H1 (cell line): ENCODE measurements around the gene ZNF652. TPM values are rescaled to one million over a fixed set of nuclear protein-coding genes. Genes with fewer than 3 reads are reported as not detected.

ENCODE experiments used
- CTCF ChIA-PET: fragments of 300-600 bp; sonication (Branson Sonifier 250); formaldehyde crosslinking; loops from one replicate; lab custom pipeline; 2021; ENCODE audit not compliant: partially characterized antibody; lab: Charles Lee
- POLR2A ChIA-PET: fragments of 300-600 bp; sonication (Branson Sonifier 250); formaldehyde crosslinking; loops from one replicate; lab custom pipeline; 2021; ENCODE audit warnings: inconsistent platforms; ENCODE audit not compliant: partially characterized antibody; lab: Charles Lee
- DNase-seq, 2 experiments: peaks; one replicate each; pipeline versions ENCODE4 v3.0.0 to v3.0.0-alpha.2; 2010 to 2022; ENCODE audit warnings: low spot score in 2 of 2, low read depth in 1 of 2, mixed read lengths in 1 of 2
- FAIRE-seq: peaks from 2 replicates; lab custom pipeline; 2011; peaks lifted over from hg19 to GRCh38; lab: Jason Lieb, UNC
- H2AFZ ChIP-seq: 2 replicates; pipeline ENCODE4 v1.8.1; 2012; ENCODE audit warnings: low read length, inconsistent platforms
- H2AK5ac ChIP-seq: 2 replicates; pipeline ENCODE4 v1.6.1; 2013; ENCODE audit warnings: low read depth, low read length
- H2BK120ac ChIP-seq: replicated peaks from 2 replicates; pipeline ENCODE3; 2013; ENCODE audit warnings: low read depth, low read length, inconsistent platforms
- H2BK12ac ChIP-seq: 2 replicates; pipeline ENCODE4 v1.6.1; 2013; ENCODE audit warnings: low read depth, low read length
- H2BK15ac ChIP-seq: 2 replicates; pipeline ENCODE4 v1.6.1; 2013; ENCODE audit warnings: low read length
- H2BK20ac ChIP-seq: 2 replicates; pipeline ENCODE4 v1.6.1; 2013; ENCODE audit warnings: low read length
- H2BK5ac ChIP-seq: 2 replicates; pipeline ENCODE4 v1.6.1; 2013; ENCODE audit warnings: low read depth, low read length
- H3K14ac ChIP-seq: 2 replicates; pipeline ENCODE4 v1.6.1; 2013; ENCODE audit warnings: inconsistent platforms; ENCODE audit not compliant: insufficient read length
- H3K18ac ChIP-seq: 2 replicates; pipeline ENCODE4 v1.6.1; 2013; ENCODE audit warnings: low read length; ENCODE audit errors: extremely low read depth
- H3K23ac ChIP-seq: 2 replicates; pipeline ENCODE4 v1.6.1; 2013; ENCODE audit warnings: inconsistent platforms; ENCODE audit not compliant: insufficient read length
- H3K23me2 ChIP-seq: 2 replicates; pipeline ENCODE4 v1.6.1; 2013; ENCODE audit warnings: low read depth, low read length
- H3K27ac ChIP-seq: 2 replicates; pipeline ENCODE4 v1.6.1; 2011; ENCODE audit warnings: low read depth, low read length, inconsistent platforms
- H3K27me3 ChIP-seq, 4 experiments: replicated peaks in 1 of 4; 1 replicate in 1 of 4; 2 replicates in 3 of 4; pipeline versions ENCODE4 v1.6.1 to v1.8.1; 2011 to 2013; ENCODE audit warnings: low read length in 3 of 4, mild to moderate bottlenecking in 3 of 4, inconsistent platforms in 2 of 4, mixed read lengths in 2 of 4, moderate library complexity in 1 of 4; ENCODE audit not compliant: control insufficient read depth in 3 of 4, insufficient read depth in 3 of 4; ENCODE audit errors: extremely low read depth in 1 of 4
- H3K36me3 ChIP-seq, 4 experiments: 2 replicates each; pipeline versions ENCODE4 v1.6.1 to v1.8.1; 2011 to 2013; ENCODE audit warnings: mild to moderate bottlenecking in 4 of 4, low read length in 3 of 4, moderate library complexity in 2 of 4, control low read depth in 1 of 4, inconsistent platforms in 1 of 4; ENCODE audit not compliant: insufficient read depth in 4 of 4, control insufficient read depth in 2 of 4
- H3K4ac ChIP-seq: replicated peaks from 2 replicates; pipeline ENCODE3; 2013; ENCODE audit warnings: low read length, low read depth, mixed read lengths, inconsistent platforms; ENCODE audit not compliant: insufficient read length
- H3K4me1 ChIP-seq, 4 experiments: replicated peaks in 1 of 4; 1 replicate in 1 of 4; 2 replicates in 3 of 4; pipeline versions ENCODE4 v1.6.1 to v1.8.1; 2011 to 2013; ENCODE audit warnings: low read length in 3 of 4, inconsistent platforms in 2 of 4, mixed read lengths in 1 of 4; ENCODE audit not compliant: insufficient read depth in 4 of 4, control insufficient read depth in 3 of 4
- H3K4me2 ChIP-seq, 2 experiments: 2 replicates each; pipeline versions ENCODE4 v1.6.1 to v1.8.1; 2011 to 2013; ENCODE audit warnings: low read depth in 2 of 2, low read length in 2 of 2, control low read depth in 1 of 2, inconsistent platforms in 1 of 2, mild to moderate bottlenecking in 1 of 2; ENCODE audit not compliant: insufficient read depth in 1 of 2
- H3K4me3 ChIP-seq, 4 experiments: fragments of 200-600, 300-600 bp in 1 of 4; sonication (generic), shearing (Covaris generic), sonication (Bioruptor Twin) in 1 of 4; 2 replicates each; pipeline versions ENCODE4 v1.5.1 to v1.8.1; 2011 to 2016; ENCODE audit warnings: low read length in 4 of 4, low read depth in 3 of 4, control low read depth in 2 of 4, inconsistent platforms in 2 of 4, mild to moderate bottlenecking in 2 of 4, mixed read lengths in 1 of 4, moderate library complexity in 1 of 4; ENCODE audit not compliant: insufficient read depth in 2 of 4; ENCODE audit errors: extremely low read depth in 1 of 4
- H3K56ac ChIP-seq: replicated peaks from 2 replicates; pipeline ENCODE3; 2013; ENCODE audit warnings: low read depth, mild to moderate bottlenecking, mixed read lengths, low read length, inconsistent platforms; ENCODE audit not compliant: insufficient read length
- H3K79me1 ChIP-seq: 2 replicates; pipeline ENCODE4 v1.6.1; 2013; ENCODE audit warnings: low read depth, low read length, control low read depth
- H3K79me2 ChIP-seq, 2 experiments: 2 replicates each; pipeline versions ENCODE4 v1.6.1 to v1.8.1; 2012 to 2013; ENCODE audit warnings: low read length in 2 of 2, mild to moderate bottlenecking in 2 of 2, inconsistent platforms in 1 of 2; ENCODE audit not compliant: insufficient read depth in 2 of 2, control insufficient read depth in 1 of 2
- H3K9ac ChIP-seq, 4 experiments: replicated peaks in 1 of 4; 1 replicate in 1 of 4; 2 replicates in 3 of 4; pipeline versions ENCODE4 v1.6.1 to v1.8.1; 2011 to 2013; ENCODE audit warnings: low read depth in 3 of 4, low read length in 3 of 4, control low read depth in 2 of 4, mild to moderate bottlenecking in 2 of 4, moderate library complexity in 2 of 4, inconsistent platforms in 1 of 4; ENCODE audit errors: extremely low read depth in 1 of 4
- H3K9me3 ChIP-seq, 2 experiments: 2 replicates each; pipeline versions ENCODE4 v1.6.1 to v1.8.1; 2012 to 2013; ENCODE audit warnings: mild to moderate bottlenecking in 2 of 2, moderate library complexity in 2 of 2, control low read depth in 1 of 2, inconsistent platforms in 1 of 2, low read depth in 1 of 2, low read length in 1 of 2, mixed read lengths in 1 of 2; ENCODE audit not compliant: insufficient read depth in 2 of 2
- H4K20me1 ChIP-seq, 2 experiments: replicated peaks in 1 of 2; 2 replicates each; pipeline versions ENCODE3 to v1.8.1; 2011 to 2013; ENCODE audit warnings: inconsistent platforms in 2 of 2, low read length in 2 of 2, mild to moderate bottlenecking in 1 of 2; ENCODE audit not compliant: insufficient read depth in 2 of 2, control insufficient read depth in 1 of 2
- H4K5ac ChIP-seq: 2 replicates; pipeline ENCODE4 v1.6.1; 2013; ENCODE audit warnings: low read length, low read depth, mixed read lengths, inconsistent platforms; ENCODE audit not compliant: insufficient read length
- H4K8ac ChIP-seq: 2 replicates; pipeline ENCODE4 v1.8.0; 2013; ENCODE audit warnings: mild to moderate bottlenecking, moderate library complexity, low read length, inconsistent platforms; ENCODE audit not compliant: insufficient read depth; ENCODE audit errors: extremely low read depth
- H4K91ac ChIP-seq: replicated peaks from 2 replicates; pipeline ENCODE3; 2013; ENCODE audit warnings: low read length, mixed read lengths, inconsistent platforms; ENCODE audit not compliant: insufficient read length
- SIN3A ChIP-seq, 2 experiments: IDR thresholded peaks in 1 of 2; conservative IDR thresholded peaks in 1 of 2; 2 replicates each; pipeline ENCODE4 v1.6.1; 2011 to 2012; ENCODE audit warnings: low read length in 2 of 2, improper control_type of control experiment in 1 of 2, low read depth in 1 of 2, mild to moderate bottlenecking in 1 of 2
- TCF12 ChIP-seq: IDR thresholded peaks from 2 replicates; pipeline ENCODE4 v1.6.1; 2011; ENCODE audit warnings: low read depth, mild to moderate bottlenecking, low read length
- WGBS, 2 experiments: shearing (Covaris generic) in 1 of 2; methylation state at CpG; one replicate each; pipeline versions ENCODE4 v1.1.6 to v1.1.7; 2013 to 2015; ENCODE audit warnings: low lambda C conversion rate in 2 of 2, mixed read lengths in 2 of 2, inconsistent platforms in 1 of 2, low coverage in 1 of 2, missing lambda C conversion rate in 1 of 2; ENCODE audit not compliant: insufficient replicate concordance in 2 of 2, insufficient coverage in 1 of 2, insufficient read length in 1 of 2; ENCODE audit errors: extremely low coverage in 1 of 2, missing lambda C conversion rate in 1 of 2; 5-methylcytosine and 5-hydroxymethylcytosine counted together
- polyA plus RNA-seq, 7 experiments: library from polyadenylated mRNA; depleted of rRNA in 3 of 7; stranded (reverse) in 5 of 7; unstranded in 2 of 7; fragments of >200 nt in 5 of 7; fragments of 200-250 nt in 2 of 7; gene quantifications; 1 replicate in 5 of 7; 2 replicates in 1 of 7; 4 replicates in 1 of 7; pipeline versions ENCODE4 v1.2.1 to v1.2.3, GENCODE V29; 2011 to 2013; ENCODE audit warnings: missing spikeins in 2 of 7, mixed read lengths in 2 of 7
- total RNA-seq: library from RNA; stranded (reverse); fragmentation: NEBNext Ultra II Directional; extraction: Animal tissue kit (Norgen Biotek cat#: 25700); gene quantifications from 2 replicates; pipeline ENCODE4 v1.2.1, GENCODE V29; 2021

ZNF652 gene
- total and polyA plus RNA-seq, 2 of the 8 experiments (the other 6 are each of a cell fraction or from before 2014, with no cell fraction given): 13.5 to 39.6 TPM

- POLR2A ChIA-PET: interaction anchor here (1.0 kb wide), 1 partner anchor 28 kb away, joined by 3 read pairs; the partner anchor contains the start of gene ZNF652
Observed at GRCh38 chr17:49334744-49335512, 27.1 kb downstream of the ZNF652 start.

More at GRCh38 chr17:49334744-49335512, 27.1 kb downstream of the ZNF652 start:
- Histone ChIP-seq H4K8ac (no peak overlapping the region), H2AFZ (no peak overlapping the region), H2BK15ac (no peak overlapping the region), H3K23ac (no peak overlapping the region), H3K18ac (no peak overlapping the region), H3K79me1 (0 out of 2 replicates have a peak, but pooled peaks cover 2% of the 10 kb centered on the region), H3K4ac (no peak overlapping the region), H2BK20ac (no peak overlapping the region), H2BK12ac (no peak overlapping the region), H4K5ac (no peak overlapping the region), H3K79me2 (peaks cover 0 to 52% of the 10 kb centered on the region in 2 experiments; a peak in 2 of 4 replicates), H3K4me3 (no peak overlapping the region), H3K36me3 (no peaks in the 10 kb centered on the region), H3K4me2 (no peak overlapping the region), H2BK5ac (no peak overlapping the region), H2AK5ac (no peak overlapping the region), H4K91ac (no peak overlapping the region), H2BK120ac (no peak overlapping the region), H3K27ac (no peak overlapping the region), H3K23me2 (no peaks in the 10 kb centered on the region), H4K20me1 (no peaks in the 10 kb centered on the region), H3K9me3 (no peaks in the 10 kb centered on the region), H3K9ac (no peak overlapping the region), H3K56ac (no peak overlapping the region), H3K14ac (no peak overlapping the region), H3K4me1 (no peaks in the 10 kb centered on the region; a peak in 1 of 7 replicates), H3K27me3 (no peaks in the 10 kb centered on the region)
- DNase-seq (no peak), FAIRE-seq (no peak)
- WGBS, 2 experiments: 88% methylated on average over 6 of the region's 6 CpGs; no CpG with 5 or more reads in 1 of the 2 experiments
- CTCF ChIA-PET: interaction anchor here (0.6 to 1.9 kb wide), 7 partner anchors 15 to 140 kb away, joined by 3 to 7 read pairs (median 4); no protein-coding TSS in a partner anchor
- no peak for TF ChIP-seq TCF12
- no peak for TF ChIP-seq SIN3A (conservative IDR thresholded peaks at IDR 0.05 in 1 of 2, IDR thresholded peaks at IDR 0.05 in 1 of 2; ENCODE audit: low read depth in 1 of 2, low read length in 2 of 2)
